GM12878 (cell line): ENCODE data around the gene IGF2BP2. TPM values are rescaled to one million over a fixed set of nuclear protein-coding genes. Genes with fewer than 3 reads are reported as not detected.

Experiments
- ATAC-seq: fragments of 200-7000 bp; cut with Tn5 transposase; 3 replicates; pipeline ENCODE4 v1.9.1; 2020; ENCODE audit warnings: mild to moderate bottlenecking, moderate library complexity
- BruUV-seq: library from RNA; stranded (reverse); fragments of 400-500 nt; replicated peaks from 2 replicates; lab custom pipeline; 2021; lab: Mats Ljungman, UMichigan
- CTCF ChIA-PET: fragments of 300-600 bp; sonication (Branson Sonifier 250); formaldehyde crosslinking; extraction: SDS; loops from one replicate; lab custom pipeline; 2021; ENCODE audit warnings: inconsistent platforms; lab: Yijun Ruan, JAX
- POLR2A ChIA-PET: fragments of 350-600 bp; formaldehyde crosslinking; extraction: SDS; loops from one replicate; lab custom pipeline; 2021; ENCODE audit warnings: inconsistent platforms; lab: Charles Lee
- RAD21 ChIA-PET: fragments of 300-600 bp; sonication (Branson Sonifier 250); formaldehyde crosslinking; loops from one replicate; lab custom pipeline; 2023; ENCODE audit warnings: antibody characterized with exemption; ENCODE audit not compliant: unreplicated experiment; lab: Charles Lee
- SMC1A ChIA-PET: fragments of 300-600 bp; sonication (Branson Sonifier 250); formaldehyde crosslinking; loops from one replicate; lab custom pipeline; 2023; ENCODE audit not compliant: unreplicated experiment, uncharacterized antibody; lab: Charles Lee
- DNase-seq: peaks from one replicate; pipeline ENCODE4 v3.0.0-alpha.2; 2011; ENCODE audit warnings: low read depth, low spot score
- FAIRE-seq: peaks from 3 replicates; lab custom pipeline; 2011; peaks lifted over from hg19 to GRCh38; lab: Jason Lieb, UNC
- H2AFZ ChIP-seq: 2 replicates; pipeline ENCODE4 v1.6.0; 2011; ENCODE audit warnings: low read depth, low read length, control low read depth; ENCODE audit not compliant: control insufficient read depth
- H3K27ac ChIP-seq: 2 replicates; pipeline ENCODE4 v1.5.1; 2011; ENCODE audit warnings: control low read depth; ENCODE audit not compliant: control insufficient read depth, insufficient read depth
- H3K27me3 ChIP-seq, 2 experiments: replicated peaks in 1 of 2; 2 replicates each; pipeline versions ENCODE4 v1.6.0 to v1.6.1; 2011; ENCODE audit warnings: low read length in 1 of 2; ENCODE audit not compliant: control insufficient read depth in 2 of 2, insufficient read depth in 2 of 2
- H3K36me3 ChIP-seq, 2 experiments: 2 replicates each; pipeline ENCODE4 v1.5.1; 2011; ENCODE audit warnings: low read length in 1 of 2; ENCODE audit not compliant: control insufficient read depth in 2 of 2, insufficient read depth in 2 of 2
- H3K4me1 ChIP-seq: 2 replicates; pipeline ENCODE4 v1.6.1; 2011; ENCODE audit warnings: mild to moderate bottlenecking, low read length, moderate library complexity, mixed read lengths; ENCODE audit not compliant: control insufficient read depth, insufficient read depth
- H3K4me2 ChIP-seq: 2 replicates; pipeline ENCODE4 v1.6.0; 2011; ENCODE audit warnings: control low read depth; ENCODE audit not compliant: control insufficient read depth, insufficient read depth
- H3K4me3 ChIP-seq: fragments of 200-600 bp; sonication (generic); 2 replicates; pipeline ENCODE4 v1.5.1; 2016
- H3K79me2 ChIP-seq: 2 replicates; pipeline ENCODE4 v1.6.0; 2011; ENCODE audit warnings: low read length; ENCODE audit not compliant: control insufficient read depth, insufficient read depth
- H3K9ac ChIP-seq: 2 replicates; pipeline ENCODE4 v1.8.0; 2011; ENCODE audit warnings: low read length, control low read depth, mixed read lengths; ENCODE audit not compliant: control insufficient read depth, insufficient read depth
- H3K9me3 ChIP-seq: replicated peaks from 3 replicates; pipeline ENCODE4 v1.5.1; 2011; ENCODE audit warnings: mild to moderate bottlenecking, low read length; ENCODE audit not compliant: control insufficient read depth, insufficient read depth
- H4K20me1 ChIP-seq: 2 replicates; pipeline ENCODE4 v1.6.0; 2011; ENCODE audit not compliant: control insufficient read depth, insufficient read depth
- CEBPZ ChIP-seq: fragments of 150-350 bp; IDR thresholded peaks from 2 replicates; pipeline ENCODE4 v1.6.1; 2016; ENCODE audit warnings: low read depth, low read length
- GABPA ChIP-seq: IDR thresholded peaks from 2 replicates; pipeline ENCODE4 v1.6.1; 2014; ENCODE audit warnings: antibody characterized with exemption, low read depth, mild to moderate bottlenecking, inconsistent platforms
- JUNB ChIP-seq: IDR thresholded peaks from 2 replicates; pipeline ENCODE4 v1.6.1; 2016; ENCODE audit warnings: antibody characterized with exemption, mild to moderate bottlenecking
- MTA2 ChIP-seq: fragments of 450-650 bp; IDR thresholded peaks from 2 replicates; pipeline ENCODE4 v1.6.1; 2016; ENCODE audit warnings: low read depth, mild to moderate bottlenecking, moderate library complexity
- MYC ChIP-seq: IDR thresholded peaks from 2 replicates; pipeline ENCODE4 v1.6.1; 2011; ENCODE audit warnings: mild to moderate bottlenecking, low read length, moderate library complexity, inconsistent platforms; ENCODE audit not compliant: insufficient read depth, insufficient replicate concordance, insufficient read length, severe bottlenecking
- PML ChIP-seq: IDR thresholded peaks from 2 replicates; pipeline ENCODE4 v1.6.1; 2012; ENCODE audit warnings: low read length, inconsistent platforms
- REST ChIP-seq: IDR thresholded peaks from 2 replicates; pipeline ENCODE4 v1.6.1; 2012; ENCODE audit warnings: mild to moderate bottlenecking, low read depth, low read length
- RFX5 ChIP-seq: IDR thresholded peaks from 2 replicates; pipeline ENCODE4 v1.6.1; 2011; ENCODE audit warnings: low read depth, low read length, improper control_type of control experiment
- SKIL ChIP-seq: fragments of 450-650 bp; IDR thresholded peaks from 2 replicates; pipeline ENCODE4 v1.6.1; 2017; ENCODE audit warnings: mild to moderate bottlenecking, low read depth, inconsistent platforms; ENCODE audit not compliant: poor library complexity, severe bottlenecking
- WRNIP1 ChIP-seq: IDR thresholded peaks from 2 replicates; pipeline ENCODE4 v1.6.1; 2011; ENCODE audit warnings: low read depth, low read length, improper control_type of control experiment, borderline replicate concordance
- WGBS: methylation state at CpG from one replicate; pipeline ENCODE4 v1.1.6; 2016; ENCODE audit warnings: low lambda C conversion rate; ENCODE audit not compliant: insufficient replicate concordance, insufficient coverage; ENCODE audit errors: missing lambda C conversion rate; 5-methylcytosine and 5-hydroxymethylcytosine counted together
- in situ Hi-C: fragments of 300-500 bp; cut with MboI; formaldehyde crosslinking; loops from 9 replicates; pipeline ENCODE4 v1.14.3; 2018; ENCODE audit warnings: mixed read lengths
- intact Hi-C: fragments of 100-400 bp; cut with micrococcal nuclease; formaldehyde crosslinking; loops from one replicate; pipeline ENCODE4 v1.14.2; 2022; ENCODE audit not compliant: unreplicated experiment
- polyA plus RNA-seq, 11 experiments: library from polyadenylated mRNA; depleted of rRNA in 4 of 11; unstranded in 6 of 11; stranded (reverse) in 5 of 11; fragments of >200 nt; fragmentation: Nextera tagmentation in 4 of 11; fragmentation: Illumina TruSeq in 1 of 11; extraction: Ambion mirVana in 4 of 11; extraction: Trizol in 1 of 11; gene quantifications; 1 replicate in 1 of 11; 2 replicates in 10 of 11; pipeline versions ENCODE4 v1.2.1 to v1.2.3, GENCODE V29; 2011 to 2016; ENCODE audit warnings: inconsistent platforms in 2 of 11, missing spikeins in 2 of 11, low read depth in 1 of 11
- total RNA-seq, 4 experiments: library from RNA; depleted of rRNA in 3 of 4; stranded (reverse); fragments of >200 nt in 3 of 4; fragmentation: Illumina TruSeq in 1 of 4; extraction: Trizol in 1 of 4; gene quantifications; 2 replicates each; pipeline versions ENCODE4 v1.2.1 to v1.2.3, GENCODE V29; 2013 to 2021

IGF2BP2 gene
- total and polyA plus RNA-seq, 10 of the 15 experiments (the other 5 are each of a cell fraction or from before 2014, with no cell fraction given) = 0.25 to 0.72 TPM; not detected in 8

DNA sequence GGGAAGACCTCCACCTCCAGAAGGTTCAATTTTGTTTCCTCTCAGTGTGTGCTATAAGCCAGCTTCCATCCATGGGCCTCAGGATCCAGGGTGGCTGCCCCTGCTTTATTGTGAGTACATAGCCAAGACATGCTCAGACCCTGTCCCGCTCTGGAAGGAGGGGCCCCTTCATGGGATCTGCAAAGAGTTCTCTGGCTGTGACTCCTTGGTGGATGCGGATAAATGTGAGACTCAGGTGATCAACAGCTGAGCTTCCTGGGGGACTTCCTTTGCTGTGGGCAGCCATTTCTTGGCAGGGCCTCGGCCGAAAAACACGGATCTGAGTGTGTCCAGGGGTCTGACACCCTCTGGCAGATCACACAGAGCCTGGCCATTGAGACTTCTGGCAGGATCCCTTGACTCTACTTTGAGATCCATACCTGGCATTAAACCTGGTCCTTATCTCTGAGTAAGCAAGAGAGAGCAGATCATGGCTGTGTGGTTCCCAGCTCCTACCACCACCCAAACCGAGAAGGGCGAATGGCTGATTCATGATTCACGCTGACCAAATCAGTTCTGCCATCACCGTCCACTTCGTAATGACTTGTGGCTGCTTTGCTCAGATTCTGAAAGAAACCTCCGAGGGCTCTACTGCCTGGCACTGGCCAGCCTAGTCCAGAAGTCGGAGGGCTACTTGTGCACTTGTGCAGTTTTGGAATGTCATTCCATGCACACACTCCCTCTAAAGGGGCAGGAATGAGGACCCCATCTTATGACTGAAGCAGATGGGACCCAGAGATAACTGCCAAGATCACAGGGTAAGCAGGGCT, 170.7 kb downstream of the IGF2BP2 start (continued):
- TF ChIP-seq MYC = no peak
- no peak for TF ChIP-seq JUNB
- no peak for TF ChIP-seq GABPA
- TF ChIP-seq PML = no peak
- no peak for TF ChIP-seq WRNIP1
- no peak for TF ChIP-seq CEBPZ
- TF ChIP-seq RFX5 = no peak
- TF ChIP-seq, all 136 proteins: peak for 0

DNA sequence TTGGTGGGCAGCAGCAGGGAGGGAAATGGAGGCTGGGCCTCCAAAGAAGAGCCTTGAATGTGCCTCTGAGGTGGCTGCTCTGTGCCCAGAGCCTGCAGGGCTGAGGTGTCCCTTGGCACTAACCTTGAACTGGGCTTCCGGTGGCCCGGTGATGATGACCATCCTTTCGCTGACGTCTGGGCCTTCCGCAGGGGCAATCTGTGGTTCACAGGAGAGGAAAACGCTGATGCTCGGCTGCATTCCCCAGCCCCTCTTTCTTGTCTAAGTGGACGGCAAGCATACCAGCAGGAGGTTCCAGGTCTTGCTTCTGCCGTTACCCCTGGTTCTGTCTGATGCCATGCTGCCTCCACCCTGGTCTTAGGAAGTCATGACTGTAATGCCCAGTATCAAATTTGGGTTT, 172.9 kb downstream of the IGF2BP2 start:
- no peaks in the 10 kb centered on the region for H3K79me2 ChIP-seq
- no peak overlapping the region for H3K9ac ChIP-seq
- no peaks in the 10 kb centered on the region; a peak in 1 of 4 replicates for H3K27me3 ChIP-seq
- TF ChIP-seq MTA2 (no peak), REST (no peak), SKIL (no peak)

More for the DNA sequence above, 172.9 kb downstream of the IGF2BP2 start:
- DNase-seq (no peak), FAIRE-seq (no peak), ATAC-seq (no peak)
- WGBS = 75% methylated on average over 9 of the region's 9 CpGs
- Histone ChIP-seq H4K20me1 (no peaks in the 10 kb centered on the region), H3K36me3 (no peaks in the 10 kb centered on the region), H3K27ac (no peak overlapping the region), H2AFZ (no peak overlapping the region), H3K9me3 (no peaks in the 10 kb centered on the region), H3K4me1 (peaks cover 1% of the 10 kb centered on the region; the same call in 1 of the 2 replicates), H3K4me2 (no peak overlapping the region), H3K4me3 (no peak overlapping the region)
- in situ Hi-C loops = no loop called here
- BruUV-seq = no TSS peak
- POLR2A ChIA-PET = no interaction called here
- intact Hi-C loops = no loop called here
- RAD21 ChIA-PET = no interaction called here
- SMC1A ChIA-PET = no interaction called here
- CTCF ChIA-PET = interaction anchor here (0.5 to 3.2 kb wide), 2 partner anchors 9 to 10 kb away, joined by 3 to 22 read pairs; no protein-coding TSS in a partner anchor
